Fibroblast of peridontal ligament (primary cell): ENCODE results near the gene CHURC1.

ENCODE experiments used
- DNase-seq: peaks from one replicate; pipeline ENCODE4 v3.0.0-alpha.2; 2010; ENCODE audit errors: extremely low read depth

CHURC1 gene

GRCh38 chr14:64938972-64939816 is 24.9 kb downstream of the CHURC1 start:
- DNase-seq: no peak

DNA sequence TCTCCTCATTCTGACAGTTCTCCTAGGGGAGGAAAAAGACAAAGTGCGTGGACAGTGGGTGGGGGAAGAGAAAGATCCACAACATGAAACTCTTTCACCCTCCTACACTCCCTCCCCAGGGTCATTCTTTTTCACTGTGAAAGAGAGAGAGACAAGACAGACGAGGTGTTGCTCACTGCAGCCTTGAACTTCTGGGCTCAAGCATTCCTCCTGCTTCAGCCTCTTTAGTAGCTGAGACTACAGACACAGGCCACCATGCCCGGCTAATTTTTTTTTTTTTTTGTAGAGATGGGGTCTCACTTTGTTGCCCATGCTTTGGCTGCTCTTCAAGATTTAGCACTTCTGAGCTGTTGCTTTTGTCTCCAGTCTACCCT is 25.5 kb downstream of the CHURC1 start:
- DNase-seq: no peak

DNA sequence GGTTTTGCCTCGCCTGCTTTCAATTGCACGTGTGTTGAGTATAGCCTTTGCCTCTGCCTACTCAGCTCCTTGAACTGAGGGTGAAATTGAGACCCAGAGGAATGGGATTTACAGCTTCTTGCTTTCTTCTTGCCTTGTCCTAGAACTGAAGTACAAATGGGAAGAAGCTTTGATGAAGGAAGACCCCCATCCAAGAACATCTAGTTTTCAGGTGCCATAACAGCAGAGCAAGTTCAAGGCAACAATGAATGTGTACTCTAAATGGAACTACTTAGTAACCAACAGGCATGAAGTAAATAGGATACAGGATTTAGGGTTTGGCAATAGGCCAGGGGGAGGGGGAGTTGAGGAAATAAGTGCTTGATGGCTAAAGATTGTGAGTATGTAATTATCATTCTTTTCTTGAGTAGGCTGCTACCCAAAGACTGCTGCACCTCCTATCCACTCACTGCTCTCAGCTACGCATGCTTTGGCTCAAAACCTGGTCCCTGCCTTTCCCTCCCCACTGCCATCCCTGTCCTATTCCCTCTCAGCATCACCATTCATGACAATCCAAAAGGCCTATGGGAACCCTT is 26.2 kb downstream of the CHURC1 start:
- DNase-seq: no peak

DNA sequence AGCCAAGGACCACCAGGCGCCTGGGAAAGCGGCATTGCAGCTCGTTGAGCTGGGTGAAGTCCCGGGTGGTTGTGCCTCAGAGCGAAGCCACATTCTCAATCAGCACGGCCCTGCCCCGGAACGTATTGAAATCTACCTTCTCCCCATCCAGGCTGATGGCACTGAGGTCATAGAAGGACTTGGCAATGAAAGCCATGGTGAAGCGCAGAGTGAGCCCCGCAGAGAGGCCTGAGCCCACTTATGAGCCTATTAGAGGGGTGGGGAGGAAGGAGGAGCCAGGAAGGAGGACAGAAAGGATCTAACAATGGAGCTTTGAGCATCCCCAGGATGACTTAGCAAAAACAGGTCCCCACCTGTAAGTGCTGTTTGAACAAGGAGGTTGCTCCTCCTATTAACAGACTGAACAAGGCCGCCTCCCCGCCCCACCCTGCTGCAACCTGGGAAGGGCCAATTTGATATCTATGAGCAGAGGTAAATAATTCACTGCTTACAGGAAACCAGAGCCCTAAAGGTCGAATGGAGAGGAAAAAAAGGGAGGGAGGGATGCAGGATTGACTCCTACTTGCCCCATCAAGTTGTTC is 28.4 kb downstream of the CHURC1 start, which contains the start of gene GPX2:
Gene GPX2, minus strand, starts transcription at position 215 of the 581 bp plus-strand sequence. Its CDS starts 19 bp downstream, at position 196.
- no peak for DNase-seq

- DNase-seq: no peak
Measured at GRCh38 chr14:64943556-64943955, 29.3 kb downstream of the CHURC1 start.

- no peak for DNase-seq
Measured at GRCh38 chr14:64944041-64944440, 29.8 kb downstream of the CHURC1 start.

DNA sequence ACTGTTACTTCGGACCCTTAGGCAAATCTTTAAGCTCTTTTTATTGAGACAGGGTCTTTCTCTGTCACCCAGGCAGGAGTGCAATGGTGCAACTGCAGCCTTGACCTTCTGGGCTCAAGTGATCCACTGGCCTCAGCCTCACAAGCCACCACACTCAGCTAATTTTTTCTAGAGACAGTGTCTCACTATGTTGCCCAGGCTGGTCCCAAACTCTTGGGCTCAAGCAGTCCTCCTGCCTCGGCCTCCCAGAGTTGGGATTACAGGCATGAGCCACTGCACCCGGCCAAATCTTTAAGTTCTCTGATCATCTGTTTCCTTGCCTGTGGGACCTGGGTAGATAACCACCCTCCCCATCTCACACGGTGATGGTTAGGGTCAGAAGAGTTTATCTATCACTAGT is 30.6 kb downstream of the CHURC1 start:
- DNase-seq: no peak

DNA sequence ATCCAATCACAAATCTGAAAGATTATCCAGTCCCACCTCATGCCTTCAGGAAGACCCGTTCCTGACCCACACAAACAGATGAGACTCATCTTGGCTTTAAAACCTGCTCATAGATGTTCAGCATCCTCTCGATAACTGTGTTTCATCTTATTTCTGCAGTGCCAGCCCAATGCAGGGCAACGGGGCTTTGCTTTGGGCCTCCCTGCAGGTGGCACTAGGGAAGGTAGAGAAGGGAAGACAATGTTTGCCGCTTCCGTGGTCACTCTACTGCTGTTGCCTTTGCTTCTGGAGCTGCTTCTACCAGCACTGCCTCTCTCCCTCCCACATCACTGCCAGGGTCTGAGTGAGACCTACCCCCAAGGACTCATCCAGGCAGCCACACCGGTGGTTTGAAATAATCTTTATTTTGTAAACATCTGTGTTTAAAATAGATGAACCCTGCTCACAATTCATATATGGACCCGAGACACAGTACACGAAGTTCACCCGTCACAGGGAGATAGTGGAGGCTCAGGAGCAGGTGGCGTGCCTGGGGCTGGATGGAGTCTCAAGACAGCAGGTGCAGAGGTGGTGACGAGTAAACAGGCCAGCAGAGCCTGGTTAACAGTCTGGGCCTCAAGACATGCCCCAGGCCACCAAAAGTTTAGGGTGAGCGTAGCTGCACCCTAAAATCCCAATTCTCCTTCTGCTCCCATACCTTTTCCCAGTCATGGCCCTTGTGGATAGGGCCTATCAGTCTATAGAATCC is 31.4 kb downstream of the CHURC1 start:
- no peak for DNase-seq

GRCh38 chr14:64946310-64947045 is 32.2 kb downstream of the CHURC1 start:
- no peak for DNase-seq

- no peak for DNase-seq
Measured at GRCh38 chr14:64947710-64948611, 33.7 kb downstream of the CHURC1 start.

- DNase-seq: no peak
Measured at GRCh38 chr14:64948612-64949210, 34.5 kb downstream of the CHURC1 start.

DNA sequence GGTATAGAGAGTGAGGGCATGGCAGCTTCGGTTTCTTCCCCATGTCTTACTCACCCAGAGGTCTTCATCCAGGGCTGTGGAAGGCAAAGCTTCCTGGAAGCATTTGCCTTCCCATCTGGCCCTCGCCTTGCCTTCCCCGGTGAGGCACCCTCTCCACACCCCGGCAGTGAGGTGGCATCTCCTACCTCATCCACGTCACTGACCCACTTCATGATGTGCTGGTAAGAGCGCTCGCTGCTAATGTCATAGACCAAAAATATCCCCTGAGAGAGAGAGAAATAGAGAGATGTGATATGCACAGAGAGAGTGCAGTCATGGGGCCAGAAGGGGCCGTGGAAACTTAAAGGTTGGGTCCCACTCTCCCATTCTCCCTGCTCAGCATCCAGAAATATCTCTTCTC is 36.6 kb downstream of the CHURC1 start:
- no peak for DNase-seq

DNA sequence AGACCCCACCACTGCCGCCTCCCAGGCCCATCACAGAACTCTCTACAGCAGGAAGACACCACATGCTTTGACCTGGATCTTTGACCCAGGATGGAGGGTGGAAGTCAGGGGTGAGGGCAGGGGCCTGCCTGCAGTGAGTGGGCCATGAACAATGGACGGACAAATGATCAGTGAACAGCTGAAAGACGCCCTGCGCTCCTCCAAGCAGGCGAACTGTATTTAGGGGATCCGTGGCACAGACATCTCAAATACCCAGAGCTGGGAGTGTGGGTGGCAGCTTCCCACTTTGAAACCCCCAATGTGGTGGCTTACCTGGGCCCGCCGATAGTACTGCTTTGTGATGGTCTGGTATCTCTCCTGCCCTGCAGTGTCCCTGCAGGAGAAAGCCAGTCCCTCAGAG is 37.0 kb downstream of the CHURC1 start:
- DNase-seq: no peak

DNA sequence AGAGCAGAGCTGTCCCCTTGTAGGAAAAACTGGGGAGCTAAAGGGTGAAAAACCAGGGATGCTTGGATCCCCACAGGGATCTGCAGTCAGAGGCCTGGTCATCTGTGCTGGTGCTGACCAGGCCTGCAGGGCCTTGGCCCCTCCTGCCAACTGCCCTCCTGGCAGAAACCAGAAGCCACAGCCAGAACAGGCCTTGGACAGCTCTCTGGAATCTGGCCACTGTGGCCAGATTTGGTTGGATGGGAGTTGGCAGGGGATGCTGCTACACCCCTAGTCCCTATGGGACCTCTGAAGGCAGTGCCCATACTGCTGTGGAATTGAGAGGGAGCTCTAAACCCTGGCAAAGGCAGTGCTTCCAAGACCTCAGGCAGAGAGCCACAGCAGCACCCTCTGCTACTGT is 37.5 kb downstream of the CHURC1 start:
- DNase-seq: peak; percentile 31

DNA sequence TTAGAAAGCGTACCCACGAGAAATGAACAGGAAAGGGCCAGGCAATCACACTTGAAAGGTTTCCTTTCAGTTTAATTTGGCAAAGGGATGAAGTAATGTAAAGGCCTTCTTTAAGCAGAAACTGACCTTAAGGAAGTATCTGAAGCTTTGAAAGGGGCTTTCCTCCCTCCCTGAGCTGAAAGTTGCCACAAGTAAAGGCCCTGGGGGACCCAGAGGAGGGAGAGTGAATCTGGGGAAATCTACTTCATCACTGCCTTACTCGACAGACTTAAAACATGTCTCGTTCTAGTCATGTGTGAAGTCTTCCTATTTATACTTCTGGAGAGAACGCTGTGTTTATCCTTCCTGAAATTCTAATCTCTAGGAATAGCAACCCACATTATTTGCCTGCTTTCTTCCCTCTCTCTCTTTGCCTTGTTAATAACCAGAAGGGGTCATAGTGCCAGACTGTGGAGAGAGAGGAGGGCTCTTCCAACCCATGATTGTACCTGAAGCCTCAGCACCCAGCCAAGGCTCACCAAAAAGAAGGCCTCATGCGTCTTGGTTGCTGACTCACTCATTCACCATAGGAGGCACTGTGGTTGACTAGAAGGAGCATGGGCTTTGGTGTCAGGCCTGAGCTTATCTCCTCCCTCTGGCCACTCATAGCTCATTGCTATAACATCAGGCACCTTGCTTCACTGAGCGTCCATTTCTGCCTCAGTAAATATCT is 38.5 kb downstream of the CHURC1 start:
- DNase-seq: no peak

DNA sequence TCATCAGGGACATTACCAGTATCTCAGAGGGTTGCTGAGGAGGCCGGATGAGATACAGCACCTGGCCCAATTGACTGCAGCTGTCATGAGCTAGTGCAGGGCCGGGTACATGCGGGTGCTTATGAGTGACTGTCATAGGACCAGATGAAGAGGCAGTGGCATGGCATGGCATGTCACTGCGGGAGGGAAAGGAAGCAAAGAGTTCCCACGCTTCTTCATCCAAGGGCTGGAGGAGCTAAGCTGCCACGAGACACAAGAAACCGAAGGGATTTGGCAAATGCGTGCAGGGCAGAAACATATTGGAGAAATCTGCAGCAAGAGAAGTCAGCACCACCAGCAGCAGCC is 39.0 kb downstream of the CHURC1 start:
- no peak for DNase-seq

DNA sequence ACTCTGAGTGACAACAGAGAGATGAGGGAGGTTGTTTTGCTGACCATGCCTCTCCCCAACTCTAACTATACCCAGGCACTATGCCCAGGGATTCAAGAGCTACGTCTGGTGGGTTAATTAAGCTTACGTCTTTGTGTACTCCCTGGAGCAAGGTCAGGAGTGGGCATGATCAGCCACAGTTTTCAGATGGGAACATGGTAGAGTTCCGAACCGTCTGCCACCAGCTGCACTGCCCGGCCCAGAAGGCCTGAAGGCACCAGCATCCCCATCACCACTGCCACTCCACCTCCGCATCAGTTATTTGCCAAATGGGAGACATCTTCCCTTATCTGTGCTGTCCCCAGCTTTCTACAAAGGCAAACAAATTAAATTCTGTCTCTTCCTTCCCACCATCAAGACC is 39.4 kb downstream of the CHURC1 start:
- DNase-seq: no peak

- no peak for DNase-seq
Measured at GRCh38 chr14:64954491-64955240, 40.4 kb downstream of the CHURC1 start.

DNA sequence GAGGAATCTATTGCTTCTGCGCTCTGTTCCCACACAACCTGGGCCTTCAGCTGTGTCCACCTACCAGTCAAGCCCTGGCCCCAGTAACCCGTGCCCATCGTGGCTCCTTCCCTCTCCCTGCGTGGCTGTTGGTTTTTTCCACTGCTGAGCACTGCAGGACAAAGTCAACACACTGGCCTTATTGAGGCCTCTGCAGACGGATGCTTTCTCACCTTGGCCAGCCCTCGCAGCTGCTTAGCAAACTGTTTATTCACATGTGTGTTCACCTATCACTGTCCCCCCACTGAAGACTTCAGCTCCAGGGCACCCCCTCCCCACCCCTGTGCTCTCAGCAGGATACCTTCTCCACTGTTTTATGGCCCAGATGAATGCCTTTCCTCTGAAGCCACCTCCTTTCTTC is 41.0 kb downstream of the CHURC1 start:
- DNase-seq: no peak
